SH-SY5Y (cell line): Measurements from ENCODE around the gene PLA2G6.

ENCODE experiments used
- GATA2 ChIP-seq: IDR thresholded peaks from 2 replicates; pipeline ENCODE4 v1.6.1; 2011; ENCODE audit warnings: mild to moderate bottlenecking, low read depth, low read length
- GATA3 ChIP-seq: IDR thresholded peaks from 2 replicates; pipeline ENCODE4 v1.6.1; 2011; ENCODE audit warnings: low read depth, mild to moderate bottlenecking, low read length, moderate library complexity

PLA2G6 gene

GRCh38 chr22:38077595-38077994 is 104.0 kb downstream of the PLA2G6 start:
- TF ChIP-seq GATA2 (no peak), GATA3 (no peak)

- TF ChIP-seq GATA2 (no peak), GATA3 (no peak)
Measured at GRCh38 chr22:38077096-38077495, 104.5 kb downstream of the PLA2G6 start.

DNA sequence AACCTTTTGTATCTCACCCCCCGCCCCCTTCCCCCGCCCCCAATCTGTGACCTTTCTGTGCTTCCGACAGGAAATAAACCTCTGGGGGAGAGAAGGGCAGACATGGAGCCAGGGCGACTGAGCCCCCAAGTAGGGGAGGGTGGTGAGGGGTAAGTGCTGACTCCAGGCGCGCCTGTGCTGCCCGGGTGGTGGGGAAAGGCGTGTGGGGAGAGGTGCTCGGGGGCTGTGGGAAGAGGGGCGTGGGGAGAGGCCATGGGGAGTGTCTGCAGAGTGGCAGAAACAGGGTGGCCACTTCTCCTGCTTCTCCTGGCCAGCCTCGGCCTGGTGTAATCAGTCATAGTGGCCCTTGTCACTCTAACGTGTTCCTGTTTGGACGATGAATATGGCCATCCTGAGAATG is 105.7 kb downstream of the PLA2G6 start:
- TF ChIP-seq GATA2 (no peak), GATA3 (no peak)

- TF ChIP-seq GATA3 = no peak
- no peak for TF ChIP-seq GATA2
Measured at GRCh38 chr22:38075105-38075825, 106.4 kb downstream of the PLA2G6 start.

- TF ChIP-seq GATA3 (no peak), GATA2 (no peak)
Measured at GRCh38 chr22:38074181-38075104, 107.2 kb downstream of the PLA2G6 start.

DNA sequence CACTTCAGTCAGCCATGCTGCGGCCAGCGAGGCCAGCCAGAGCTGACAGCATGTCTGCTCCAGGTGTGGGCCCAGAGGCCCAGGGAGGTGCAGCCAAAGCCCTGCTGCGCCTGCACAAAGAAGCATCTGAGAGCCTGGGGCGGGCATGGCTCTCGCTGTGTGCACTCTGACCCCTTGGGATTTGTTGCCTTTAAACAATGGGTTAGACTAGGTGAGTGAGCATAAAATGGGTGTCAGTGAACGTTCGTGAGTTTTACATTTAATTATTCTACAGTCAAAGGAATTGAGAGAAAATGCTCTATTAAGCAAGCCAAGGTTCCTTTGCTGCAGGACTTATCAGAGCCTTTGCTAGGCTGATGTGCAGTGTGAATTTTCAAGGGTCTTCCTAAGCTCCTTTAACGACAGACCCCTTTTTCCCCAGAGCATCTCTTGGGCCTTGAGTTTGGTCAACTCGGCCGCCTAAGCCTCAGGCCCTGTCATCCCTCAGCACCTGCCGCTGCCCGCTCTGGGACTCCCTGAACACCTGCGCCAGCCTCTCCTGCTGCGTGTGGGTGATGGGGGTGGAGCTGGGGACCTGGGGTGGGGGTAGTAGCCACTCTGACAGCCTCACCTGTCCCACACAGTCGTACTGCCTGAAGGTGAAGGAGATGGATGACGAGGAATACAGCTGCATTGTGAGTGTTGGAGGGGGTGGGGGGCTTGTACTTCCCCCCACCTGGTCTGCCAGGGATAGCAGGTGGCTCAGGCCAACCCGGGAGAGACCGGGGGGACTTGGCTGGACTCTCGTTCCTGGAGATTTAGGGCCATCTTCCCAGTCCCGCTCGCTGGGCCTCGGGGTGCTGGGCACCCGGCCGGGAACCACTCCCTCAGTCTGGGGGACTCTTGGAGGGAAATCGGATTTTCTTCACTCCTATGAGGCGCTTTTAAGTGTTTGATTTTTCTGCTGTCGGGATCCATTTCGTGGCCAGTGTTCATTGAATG is 108.2 kb downstream of the PLA2G6 start:
- TF ChIP-seq GATA2 = no peak
- TF ChIP-seq GATA3 = no peak

- TF ChIP-seq GATA2 = no peak
- TF ChIP-seq GATA3 = no peak
Measured at GRCh38 chr22:38072322-38073149, 109.1 kb downstream of the PLA2G6 start.

GRCh38 chr22:38071421-38072321 is 110.0 kb downstream of the PLA2G6 start:
- TF ChIP-seq GATA2 = no peak
- TF ChIP-seq GATA3 = no peak

DNA sequence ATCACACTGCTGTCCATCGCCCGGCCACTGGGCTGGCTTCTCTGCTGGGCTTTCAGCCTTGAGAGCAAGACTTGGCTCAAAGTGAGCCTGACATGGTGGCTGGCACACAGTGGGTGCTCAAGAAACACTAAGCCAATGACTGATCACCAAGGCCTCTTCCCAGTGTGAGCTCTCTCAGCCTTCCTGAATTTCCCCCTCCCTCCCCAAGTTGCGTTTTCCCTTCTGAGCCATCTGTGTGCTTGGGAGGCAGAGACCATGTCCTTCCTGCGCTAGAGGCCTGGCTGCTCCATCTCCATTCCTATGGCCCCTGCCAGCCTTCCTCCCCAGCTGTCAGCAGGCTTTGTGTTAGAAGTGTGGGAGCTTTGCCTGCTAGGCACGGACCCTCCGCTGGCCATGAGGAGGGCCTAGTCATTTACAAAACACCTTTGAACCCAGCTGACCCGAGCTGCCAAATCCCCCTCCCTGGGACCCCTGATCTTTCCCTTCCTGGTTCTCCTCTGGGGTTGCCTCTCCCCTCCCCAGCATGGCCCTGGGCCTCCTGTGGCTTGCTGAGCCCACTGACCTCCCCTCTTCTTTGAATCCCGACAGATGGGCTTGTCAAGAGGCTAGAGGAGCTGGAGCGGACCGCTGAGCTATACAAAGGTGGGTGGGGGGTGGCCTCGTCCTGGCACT is 111.2 kb downstream of the PLA2G6 start:
- TF ChIP-seq GATA2 (no peak), GATA3 (no peak)

DNA sequence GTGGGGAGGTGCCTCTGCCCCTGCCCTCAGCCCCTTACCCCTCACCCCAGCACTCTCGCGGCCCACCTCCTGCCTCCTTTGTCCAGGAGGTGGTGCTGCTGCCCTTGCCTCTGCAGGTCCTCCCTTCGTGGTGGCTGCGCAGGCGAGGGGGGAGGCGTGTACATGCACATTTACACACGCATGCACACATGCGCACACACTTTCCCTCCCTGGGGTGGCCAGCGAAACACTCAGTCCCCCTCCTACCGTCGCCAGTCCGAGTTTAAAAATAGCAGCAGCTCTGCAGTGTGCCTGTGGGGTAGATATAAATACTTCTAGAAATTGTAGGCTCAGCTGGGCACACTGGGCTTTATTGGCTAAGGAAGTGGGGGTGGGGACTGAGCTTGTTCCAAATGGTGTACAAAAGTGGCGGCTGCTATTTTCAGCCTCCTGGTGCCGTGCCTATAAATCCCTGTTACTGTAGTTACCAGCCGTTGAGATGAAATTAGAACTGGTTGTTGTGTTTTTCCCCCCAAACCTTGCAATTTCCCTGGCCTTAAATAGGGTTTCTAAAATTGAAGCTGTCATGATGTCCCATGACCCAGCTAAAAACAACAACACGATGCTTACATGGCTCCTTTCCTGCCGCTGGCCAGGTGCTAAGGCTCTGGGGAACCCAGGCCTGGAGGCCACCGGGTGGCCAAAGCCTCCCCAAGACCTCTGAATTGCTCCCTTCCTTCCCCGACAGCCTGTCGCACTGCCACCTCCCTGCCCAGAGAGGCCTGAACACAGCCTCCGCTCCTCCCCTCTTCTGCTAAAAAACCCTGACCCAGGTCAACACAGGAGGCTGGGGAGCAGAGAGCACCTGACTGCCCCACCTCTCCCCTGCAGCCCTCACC is 112.0 kb downstream of the PLA2G6 start:
- no peak for TF ChIP-seq GATA2
- TF ChIP-seq GATA3 = no peak
